K562 (cell line): ENCODE measurements around the gene SEC63. TPM values are rescaled to one million over a fixed set of nuclear protein-coding genes. Genes with fewer than 3 reads are reported as not detected.

Source experiments
- HMGN3 ChIP-seq: IDR thresholded peaks from 2 replicates; pipeline ENCODE4 v1.6.1; 2011; ENCODE audit warnings: borderline replicate concordance, low read depth, mild to moderate bottlenecking, mixed read lengths, low read length; ENCODE audit not compliant: insufficient read length; ENCODE audit errors: extremely low read depth
- JUNB ChIP-seq: fragments of 450-650 bp; formaldehyde crosslinking; conservative IDR thresholded peaks from 2 replicates; pipeline ENCODE4 v1.4.0; 2020; ENCODE audit warnings: mild to moderate bottlenecking
- KDM4B ChIP-seq, 2 experiments: fragments of 450-650 bp in 1 of 2; sonication (generic) in 1 of 2; IDR thresholded peaks; 2 replicates each; pipeline ENCODE4 v1.6.1; 2016 to 2017; ENCODE audit warnings: borderline replicate concordance in 2 of 2, antibody characterized with exemption in 1 of 2, low read depth in 1 of 2, mild to moderate bottlenecking in 1 of 2
- NCOA1 ChIP-seq: fragments of 450-650 bp; IDR thresholded peaks from 2 replicates; pipeline ENCODE4 v1.6.1; 2016; ENCODE audit warnings: low read depth
- NFATC3 ChIP-seq: fragments of 450-650 bp; IDR thresholded peaks from 2 replicates; pipeline ENCODE4 v1.6.1; 2017; ENCODE audit warnings: mild to moderate bottlenecking
- PTBP1 ChIP-seq: fragments of 200-400 bp; formaldehyde crosslinking; IDR thresholded peaks from 2 replicates; pipeline ENCODE4 v1.6.1; 2017; ENCODE audit warnings: low read depth, low read length
- SIN3B ChIP-seq: fragments of 450-650 bp; IDR thresholded peaks from 2 replicates; pipeline ENCODE4 v1.6.1; 2017; ENCODE audit warnings: low read depth, mild to moderate bottlenecking, moderate library complexity
- STAT5A ChIP-seq: IDR thresholded peaks from 2 replicates; pipeline ENCODE4 v1.6.1; 2012; ENCODE audit warnings: low read length, inconsistent platforms, borderline replicate concordance
- TCFL5 ChIP-seq: fragments of 250-450 bp; sonication (Bioruptor Pico); conservative IDR thresholded peaks from 2 replicates; pipeline ENCODE4 v1.6.1; 2021; ENCODE audit warnings: mild to moderate bottlenecking, moderate library complexity, matching md5 sums
- TFAM ChIP-seq: fragments of 250-450 bp; sonication (Bioruptor Pico); conservative IDR thresholded peaks from 2 replicates; pipeline ENCODE4 v1.5.0; 2021; ENCODE audit warnings: mild to moderate bottlenecking, moderate library complexity
- ZBED1 ChIP-seq: IDR thresholded peaks from 2 replicates; pipeline ENCODE4 v1.6.1; 2014
- ZNF23 ChIP-seq: fragments of 250-450 bp; sonication (Bioruptor Pico); IDR thresholded peaks from 2 replicates; pipeline ENCODE4 v1.4.0; 2020; ENCODE audit warnings: mild to moderate bottlenecking
- ZNF311 ChIP-seq: fragments of 250-450 bp; sonication (Bioruptor Pico); IDR thresholded peaks from 2 replicates; pipeline ENCODE4 v1.4.0; 2020; ENCODE audit warnings: mild to moderate bottlenecking, moderate library complexity
- ZNF445 ChIP-seq: fragments of 250-450 bp; sonication (Bioruptor Pico); IDR thresholded peaks from 2 replicates; pipeline ENCODE4 v1.4.0; 2020; ENCODE audit warnings: low read depth, mild to moderate bottlenecking, moderate library complexity
- ZSCAN32 ChIP-seq: fragments of 450-650 bp; formaldehyde crosslinking; IDR thresholded peaks from 2 replicates; pipeline ENCODE4 v1.4.0; 2020; ENCODE audit warnings: mild to moderate bottlenecking, moderate library complexity
- polyA plus RNA-seq, 8 experiments: library from polyadenylated mRNA; depleted of rRNA in 4 of 8; stranded (reverse) in 5 of 8; unstranded in 3 of 8; fragments of >200 nt; fragmentation: Nextera tagmentation in 2 of 8; fragmentation: Illumina TruSeq in 1 of 8; extraction: Ambion mirVana in 2 of 8; extraction: Trizol in 1 of 8; gene quantifications; 2 replicates each; pipeline versions ENCODE4 v1.2.1 to v1.2.3, GENCODE V29; 2011 to 2014; ENCODE audit warnings: inconsistent platforms in 1 of 8, missing spikeins in 1 of 8
- total RNA-seq, 7 experiments: library from RNA; depleted of rRNA in 6 of 7; stranded (reverse); fragments of >200 nt in 6 of 7; fragmentation: Illumina TruSeq in 2 of 7; extraction: Trizol in 2 of 7; gene quantifications; 2 replicates each; pipeline versions ENCODE4 v1.2.1 to v1.2.3, GENCODE V29; 2011 to 2021; ENCODE audit warnings: low replicate concordance in 1 of 7
- TF ChIP-seq, protein P1 (sequence below), 2 experiments: fragments of 450-650 bp in 1 of 2; IDR thresholded peaks; 2 replicates each; pipeline ENCODE4 v1.6.1; 2011 to 2017; ENCODE audit warnings: low read depth in 2 of 2, antibody characterized with exemption in 1 of 2, borderline replicate concordance in 1 of 2, low read length in 1 of 2, mild to moderate bottlenecking in 1 of 2, mixed read lengths in 1 of 2; ENCODE audit not compliant: control insufficient read depth in 1 of 2
- TF ChIP-seq, protein P2 (sequence below): fragments of 250-450 bp; sonication (Bioruptor Pico); IDR thresholded peaks from 2 replicates; pipeline ENCODE4 v1.8.0; 2022; ENCODE audit warnings: moderate library complexity, mild to moderate bottlenecking, inconsistent platforms
- TF ChIP-seq, protein P3 (sequence below): fragments of 250-450 bp; sonication (Bioruptor Pico); IDR thresholded peaks from 2 replicates; pipeline ENCODE4 v1.9.0; 2021; ENCODE audit warnings: mild to moderate bottlenecking
- TF ChIP-seq, protein P4 (sequence below), 2 experiments: IDR thresholded peaks in 1 of 2; conservative IDR thresholded peaks in 1 of 2; 2 replicates each; pipeline ENCODE4 v1.6.1; 2016; ENCODE audit warnings: low read depth in 2 of 2, mild to moderate bottlenecking in 1 of 2, missing compliant biosample characterization in 1 of 2, missing genetic modification characterization in 1 of 2, moderate library complexity in 1 of 2

Gene SEC63
- total and polyA plus RNA-seq, 9 of the 15 experiments (the other 6 are each of a cell fraction or from before 2014, with no cell fraction given), result 13.8 to 74.6 (median 28.4) TPM

DNA sequence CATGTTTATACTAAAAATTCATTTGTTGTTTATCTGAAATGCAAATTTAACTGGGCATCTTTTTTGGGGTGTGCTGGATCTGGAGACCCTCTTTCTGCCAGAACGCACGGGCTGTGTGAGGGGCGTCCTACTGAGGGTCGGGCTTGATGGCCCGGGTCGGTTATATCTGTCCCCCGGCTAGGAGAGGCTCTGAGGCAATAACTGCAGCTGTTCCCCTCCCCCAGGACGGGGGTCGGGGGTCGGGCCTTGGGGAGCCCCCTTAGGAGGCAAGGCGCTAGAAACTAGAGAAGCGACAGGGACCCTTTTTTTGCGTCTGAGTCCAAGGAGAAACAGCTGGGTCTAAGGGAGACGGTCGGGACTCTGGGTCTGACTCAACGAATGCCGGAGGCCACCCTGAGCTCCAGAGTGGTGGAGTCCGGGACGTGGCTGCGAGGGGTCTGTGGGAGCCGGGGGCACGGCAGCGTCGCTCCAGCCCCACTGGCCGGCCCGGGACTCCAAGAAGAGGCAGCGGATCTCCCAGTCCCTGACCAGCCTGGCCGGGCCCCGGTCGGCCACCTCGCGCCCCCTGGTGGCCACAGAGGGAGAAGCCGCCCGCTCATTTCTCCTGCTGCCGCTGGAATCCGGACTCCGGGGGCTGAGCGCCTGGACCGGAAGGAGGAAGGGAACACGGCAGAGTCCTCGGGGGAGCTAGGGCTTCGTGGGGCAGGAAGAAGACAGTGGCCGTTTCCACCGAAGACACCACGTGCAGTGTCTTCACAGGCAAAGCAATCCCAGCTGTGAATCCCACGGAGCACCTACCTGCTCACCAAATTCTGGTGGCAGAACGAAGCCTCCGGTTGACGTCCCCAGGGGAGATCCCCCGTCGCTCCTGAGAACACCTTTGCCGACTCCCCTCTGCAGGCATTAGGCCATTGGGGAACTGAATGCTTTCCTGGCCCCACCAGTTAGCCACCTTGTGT, 109.9 kb downstream of the SEC63 start (continued):
- TF ChIP-seq, protein P1, sequence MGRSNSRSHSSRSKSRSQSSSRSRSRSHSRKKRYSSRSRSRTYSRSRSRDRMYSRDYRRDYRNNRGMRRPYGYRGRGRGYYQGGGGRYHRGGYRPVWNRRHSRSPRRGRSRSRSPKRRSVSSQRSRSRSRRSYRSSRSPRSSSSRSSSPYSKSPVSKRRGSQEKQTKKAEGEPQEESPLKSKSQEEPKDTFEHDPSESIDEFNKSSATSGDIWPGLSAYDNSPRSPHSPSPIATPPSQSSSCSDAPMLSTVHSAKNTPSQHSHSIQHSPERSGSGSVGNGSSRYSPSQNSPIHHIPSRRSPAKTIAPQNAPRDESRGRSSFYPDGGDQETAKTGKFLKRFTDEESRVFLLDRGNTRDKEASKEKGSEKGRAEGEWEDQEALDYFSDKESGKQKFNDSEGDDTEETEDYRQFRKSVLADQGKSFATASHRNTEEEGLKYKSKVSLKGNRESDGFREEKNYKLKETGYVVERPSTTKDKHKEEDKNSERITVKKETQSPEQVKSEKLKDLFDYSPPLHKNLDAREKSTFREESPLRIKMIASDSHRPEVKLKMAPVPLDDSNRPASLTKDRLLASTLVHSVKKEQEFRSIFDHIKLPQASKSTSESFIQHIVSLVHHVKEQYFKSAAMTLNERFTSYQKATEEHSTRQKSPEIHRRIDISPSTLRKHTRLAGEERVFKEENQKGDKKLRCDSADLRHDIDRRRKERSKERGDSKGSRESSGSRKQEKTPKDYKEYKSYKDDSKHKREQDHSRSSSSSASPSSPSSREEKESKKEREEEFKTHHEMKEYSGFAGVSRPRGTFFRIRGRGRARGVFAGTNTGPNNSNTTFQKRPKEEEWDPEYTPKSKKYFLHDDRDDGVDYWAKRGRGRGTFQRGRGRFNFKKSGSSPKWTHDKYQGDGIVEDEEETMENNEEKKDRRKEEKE (IDR thresholded peaks at IDR 0.05; ENCODE audit: borderline replicate concordance in 1 of 2, control insufficient read depth in 1 of 2, low read depth in 2 of 2, low read length in 1 of 2), result no peak
- no peak; the same call in 1 of the 2 replicates for TF ChIP-seq NCOA1
- TF ChIP-seq, protein P2, sequence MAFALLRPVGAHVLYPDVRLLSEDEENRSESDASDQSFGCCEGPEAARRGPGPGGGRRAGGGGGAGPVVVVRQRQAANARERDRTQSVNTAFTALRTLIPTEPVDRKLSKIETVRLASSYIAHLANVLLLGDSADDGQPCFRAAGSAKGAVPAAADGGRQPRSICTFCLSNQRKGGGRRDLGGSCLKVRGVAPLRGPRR (CRISPR knock-in tag), result no peak
- TF ChIP-seq TFAM (CRISPR knock-in tag), result no peak
- no peak for TF ChIP-seq ZSCAN32 (CRISPR knock-in tag)
- no peak for TF ChIP-seq STAT5A
- TF ChIP-seq, protein P3, sequence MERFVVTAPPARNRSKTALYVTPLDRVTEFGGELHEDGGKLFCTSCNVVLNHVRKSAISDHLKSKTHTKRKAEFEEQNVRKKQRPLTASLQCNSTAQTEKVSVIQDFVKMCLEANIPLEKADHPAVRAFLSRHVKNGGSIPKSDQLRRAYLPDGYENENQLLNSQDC (CRISPR knock-in tag), result no peak
- no peak for TF ChIP-seq ZNF311 (CRISPR knock-in tag)
- TF ChIP-seq, protein P4, sequence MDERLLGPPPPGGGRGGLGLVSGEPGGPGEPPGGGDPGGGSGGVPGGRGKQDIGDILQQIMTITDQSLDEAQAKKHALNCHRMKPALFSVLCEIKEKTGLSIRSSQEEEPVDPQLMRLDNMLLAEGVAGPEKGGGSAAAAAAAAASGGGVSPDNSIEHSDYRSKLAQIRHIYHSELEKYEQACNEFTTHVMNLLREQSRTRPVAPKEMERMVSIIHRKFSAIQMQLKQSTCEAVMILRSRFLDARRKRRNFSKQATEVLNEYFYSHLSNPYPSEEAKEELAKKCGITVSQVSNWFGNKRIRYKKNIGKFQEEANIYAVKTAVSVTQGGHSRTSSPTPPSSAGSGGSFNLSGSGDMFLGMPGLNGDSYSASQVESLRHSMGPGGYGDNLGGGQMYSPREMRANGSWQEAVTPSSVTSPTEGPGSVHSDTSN (CRISPR knock-in tag; IDR thresholded peaks at IDR 0.05; ENCODE audit: low read depth), result no peak
- TF ChIP-seq, protein P4 (tag; conservative IDR thresholded peaks at IDR 0.05; ENCODE audit: low read depth), result no peak
- TF ChIP-seq TCFL5 (CRISPR knock-in tag), result no peak
- TF ChIP-seq ZBED1, result no peak
- TF ChIP-seq HMGN3, result peak; percentile 39
- no peak for TF ChIP-seq ZNF445 (CRISPR knock-in tag)
- TF ChIP-seq ZNF23 (CRISPR knock-in tag), result no peak
- no peak for TF ChIP-seq NFATC3
- TF ChIP-seq KDM4B (IDR thresholded peaks at IDR 0.05; ENCODE audit: borderline replicate concordance in 2 of 2, low read depth in 1 of 2), result no peak
- TF ChIP-seq PTBP1, result no peak
- TF ChIP-seq SIN3B, result no peak
- no peak for TF ChIP-seq JUNB (CRISPR knock-in tag)
